Endothelial cell of umbilical vein (primary cell): ENCODE measurements around the gene MATK. TPM values are rescaled to one million over a fixed set of nuclear protein-coding genes. Genes with fewer than 3 reads are reported as not detected.

Source experiments
- BruUV-seq: library from RNA; stranded (reverse); fragments of 400-500 nt; replicated peaks from 2 replicates; lab custom pipeline; 2021; lab: Mats Ljungman, UMichigan
- CTCF ChIA-PET: fragments of 300-600, 350-600 bp; sonication (Branson Sonifier 250); formaldehyde crosslinking; loops from one replicate; lab custom pipeline; 2021; ENCODE audit warnings: antibody characterized with exemption, inconsistent platforms; lab: Charles Lee
- POLR2A ChIA-PET: fragments of 300-600, 350-600 bp; sonication (Branson Sonifier 250); formaldehyde crosslinking; loops from one replicate; lab custom pipeline; 2021; ENCODE audit warnings: antibody characterized with exemption, inconsistent platforms; lab: Charles Lee
- DNase-seq: peaks from one replicate; pipeline ENCODE4 v3.0.0-alpha.2; 2011; ENCODE audit warnings: low read depth, low spot score
- FAIRE-seq: peaks from 2 replicates; lab custom pipeline; 2011; peaks lifted over from hg19 to GRCh38; lab: Jason Lieb, UNC
- H2AFZ ChIP-seq: 2 replicates; pipeline ENCODE4 v1.6.0; 2012; ENCODE audit warnings: low read depth, low read length, control low read depth, inconsistent platforms
- H3K27ac ChIP-seq: 2 replicates; pipeline ENCODE4 v1.5.1; 2011; ENCODE audit warnings: low read depth, mild to moderate bottlenecking, control low read depth, low read length, moderate library complexity; ENCODE audit not compliant: insufficient read depth
- H3K27me3 ChIP-seq, 2 experiments: 2 replicates each; pipeline versions ENCODE4 v1.6.0 to v1.6.1; 2011; ENCODE audit warnings: low read length in 2 of 2, mixed read lengths in 1 of 2; ENCODE audit not compliant: control insufficient read depth in 2 of 2, insufficient read depth in 2 of 2
- H3K36me3 ChIP-seq, 2 experiments: 2 replicates in 1 of 2; 3 replicates in 1 of 2; pipeline ENCODE4 v1.5.1; 2011; ENCODE audit warnings: low read length in 2 of 2, mild to moderate bottlenecking in 1 of 2, moderate library complexity in 1 of 2; ENCODE audit not compliant: control insufficient read depth in 2 of 2, insufficient read depth in 2 of 2; ENCODE audit errors: extremely low read depth in 1 of 2
- H3K4me1 ChIP-seq: 3 replicates; pipeline ENCODE4 v1.5.1; 2011; ENCODE audit warnings: mild to moderate bottlenecking, low read length; ENCODE audit not compliant: control insufficient read depth, insufficient read depth; ENCODE audit errors: extremely low read depth
- H3K4me2 ChIP-seq: 2 replicates; pipeline ENCODE4 v1.6.1; 2011; ENCODE audit warnings: low read length, control low read depth, mixed read lengths; ENCODE audit not compliant: insufficient read depth
- H3K4me3 ChIP-seq, 3 experiments: fragments of 200-600 bp in 1 of 3; sonication (generic), shearing (Covaris generic) in 1 of 3; replicated peaks in 1 of 3; 2 replicates each; pipeline ENCODE4 v1.5.1; 2011 to 2016; ENCODE audit warnings: control low read depth in 3 of 3, low read length in 3 of 3, mild to moderate bottlenecking in 2 of 3, inconsistent platforms in 1 of 3, low read depth in 1 of 3, moderate library complexity in 1 of 3; ENCODE audit not compliant: insufficient read depth in 1 of 3
- H3K79me2 ChIP-seq: 2 replicates; pipeline ENCODE4 v1.6.0; 2012; ENCODE audit warnings: low read length, inconsistent platforms; ENCODE audit not compliant: control insufficient read depth, insufficient read depth
- H3K9ac ChIP-seq: replicated peaks from 2 replicates; pipeline ENCODE3; 2011; ENCODE audit warnings: low read length, control low read depth; ENCODE audit not compliant: insufficient read depth; ENCODE audit errors: extremely low read depth
- H3K9me1 ChIP-seq: replicated peaks from 3 replicates; pipeline ENCODE4 v1.6.0; 2011; ENCODE audit warnings: mild to moderate bottlenecking, low read length; ENCODE audit not compliant: control insufficient read depth, insufficient read depth; ENCODE audit errors: extremely low read depth
- H3K9me3 ChIP-seq: replicated peaks from 2 replicates; pipeline ENCODE4 v1.5.1; 2012; ENCODE audit warnings: low read length, inconsistent platforms; ENCODE audit not compliant: control insufficient read depth, insufficient read depth
- H4K20me1 ChIP-seq: replicated peaks from 2 replicates; pipeline ENCODE3; 2011; ENCODE audit warnings: mild to moderate bottlenecking, low read length; ENCODE audit not compliant: control insufficient read depth, insufficient read depth; ENCODE audit errors: extremely low read depth
- CTCF ChIP-seq, 2 donors: IDR thresholded peaks; 1 replicate in 1 of 2; 2 replicates in 1 of 2; pipeline ENCODE4 v1.5.1; 2011; ENCODE audit warnings: low read length in 2 of 2, mild to moderate bottlenecking in 2 of 2, moderate library complexity in 2 of 2, control low read depth in 1 of 2, inconsistent platforms in 1 of 2, low read depth in 1 of 2; ENCODE audit not compliant: insufficient read depth in 1 of 2; ENCODE audit errors: extremely low read depth in 1 of 2
- EZH2 ChIP-seq: IDR thresholded peaks from 2 replicates; pipeline ENCODE4 v1.6.1; 2012; ENCODE audit warnings: borderline replicate concordance, low read depth, mild to moderate bottlenecking, moderate library complexity, low read length, inconsistent platforms; ENCODE audit not compliant: severe bottlenecking
- FOS ChIP-seq: IDR thresholded peaks from 2 replicates; pipeline ENCODE4 v1.6.1; 2011; ENCODE audit warnings: mild to moderate bottlenecking, low read length, moderate library complexity, borderline replicate concordance; ENCODE audit not compliant: insufficient read depth
- GATA2 ChIP-seq: IDR thresholded peaks from 2 replicates; pipeline ENCODE4 v1.7.0; 2011; ENCODE audit warnings: low read depth, mild to moderate bottlenecking, moderate library complexity, mixed read lengths, low read length; ENCODE audit not compliant: insufficient read length, insufficient read depth
- JUN ChIP-seq: IDR thresholded peaks from 2 replicates; pipeline ENCODE4 v1.6.1; 2011; ENCODE audit warnings: borderline replicate concordance, low read depth; ENCODE audit not compliant: insufficient read length, insufficient read depth
- MAX ChIP-seq: IDR thresholded peaks from 2 replicates; pipeline ENCODE4 v1.6.1; 2011; ENCODE audit not compliant: insufficient read depth, insufficient read length
- MYC ChIP-seq: IDR thresholded peaks from one replicate; pipeline ENCODE4 v1.6.1; 2011; ENCODE audit warnings: mild to moderate bottlenecking, low read depth, low read length
- POLR2A ChIP-seq: IDR thresholded peaks from 2 replicates; pipeline ENCODE4 v1.6.1; 2012; ENCODE audit warnings: low read depth, mild to moderate bottlenecking, control low read depth, low read length
- POLR2AphosphoS5 ChIP-seq: IDR thresholded peaks from 2 replicates; pipeline ENCODE4 v1.6.1; 2012; ENCODE audit warnings: low read depth, mild to moderate bottlenecking, control low read depth, low read length, moderate library complexity; ENCODE audit not compliant: insufficient read depth
- dilution Hi-C: fragments of 300-500 bp; cut with MboI; formaldehyde crosslinking; loops from one replicate; pipeline ENCODE4 v1.15.0; 2019; ENCODE audit warnings: low sequenced_read_pairs; ENCODE audit not compliant: extremely low pct_ligation_motif_present
- intact Hi-C: fragments of 100-400 bp; cut with micrococcal nuclease; formaldehyde crosslinking; loops from one replicate; pipeline ENCODE4 v1.10.0; 2022
- polyA plus RNA-seq, 4 experiments: library from polyadenylated mRNA; depleted of rRNA in 3 of 4; stranded (reverse) in 3 of 4; unstranded in 1 of 4; fragments of >200 nt; gene quantifications; 2 replicates each; pipeline versions ENCODE4 v1.2.1 to v1.2.3, GENCODE V29; 2011 to 2012; ENCODE audit warnings: missing spikeins in 1 of 4
- total RNA-seq: library from RNA; stranded (reverse); gene quantifications from 2 replicates; pipeline ENCODE4 v1.2.3, GENCODE V29; 2021

The MATK gene
- total and polyA plus RNA-seq, 2 donors (not counting 3 experiments of a cell fraction or from before 2014, with no cell fraction given): not detected

- Histone ChIP-seq H3K4me2 (no peak overlapping the region), H3K4me3 (no peak overlapping the region), H4K20me1 (no peaks in the 10 kb centered on the region), H3K36me3 (no peaks in the 10 kb centered on the region), H3K9ac (no peak overlapping the region), H3K9me1 (no peaks in the 10 kb centered on the region), H2AFZ (no peak overlapping the region), H3K9me3 (peaks cover 2% of the 10 kb centered on the region), H3K4me1 (no peaks in the 10 kb centered on the region), H3K27me3 (peaks cover 8 to 9% of the 10 kb centered on the region in 2 experiments), H3K27ac (no peak overlapping the region), H3K79me2 (no peaks in the 10 kb centered on the region)
- no TSS peak for BruUV-seq
- TF ChIP-seq CTCF (IDR thresholded peaks at IDR 0.05; ENCODE audit: extremely low read depth in 1 of 2, insufficient read depth in 1 of 2, low read depth in 1 of 2, low read length in 2 of 2): no peak
- TF ChIP-seq GATA2: no peak
- no peak for TF ChIP-seq FOS
- no peak for TF ChIP-seq POLR2AphosphoS5
- no peak for TF ChIP-seq MAX
- no peak for TF ChIP-seq EZH2
- no peak for TF ChIP-seq JUN
- TF ChIP-seq MYC: no peak
- TF ChIP-seq POLR2A: no peak
- dilution Hi-C loops: no loop called here
- FAIRE-seq (no peak), DNase-seq (no peak)
- ChIA-PET CTCF (interaction anchor here (1.5 kb wide), 1 partner anchor 39 kb away, joined by 5 read pairs; no protein-coding TSS in a partner anchor), POLR2A (no interaction called here)
- intact Hi-C loops: no loop called here
Observed at GRCh38 chr19:3782903-3783302, 3.3 kb downstream of the MATK start.
